Ureter (tissue), 1 donor: ENCODE measurements around the gene FOXE3. TPM values are rescaled to one million over a fixed set of nuclear protein-coding genes. Genes with fewer than 3 reads are reported as not detected.
"Not testable (repeated sequence)": the region's sequence is repeated elsewhere in the genome, so short reads cannot be mapped to it uniquely, and the experiment has no call there.

Source experiments
- DNase-seq: peaks from one replicate; pipeline ENCODE4 v3.0.0-alpha.2; 2020; ENCODE audit warnings: low spot score
- total RNA-seq: library from RNA; stranded (reverse); gene quantifications from one replicate; pipeline ENCODE4 v1.2.4, GENCODE V29; 2023
- donor health status: DM: yes; HTN: yes; CAD: no.

Gene FOXE3
- total RNA-seq, 1 donor from 2014 or later, result not detected

DNA sequence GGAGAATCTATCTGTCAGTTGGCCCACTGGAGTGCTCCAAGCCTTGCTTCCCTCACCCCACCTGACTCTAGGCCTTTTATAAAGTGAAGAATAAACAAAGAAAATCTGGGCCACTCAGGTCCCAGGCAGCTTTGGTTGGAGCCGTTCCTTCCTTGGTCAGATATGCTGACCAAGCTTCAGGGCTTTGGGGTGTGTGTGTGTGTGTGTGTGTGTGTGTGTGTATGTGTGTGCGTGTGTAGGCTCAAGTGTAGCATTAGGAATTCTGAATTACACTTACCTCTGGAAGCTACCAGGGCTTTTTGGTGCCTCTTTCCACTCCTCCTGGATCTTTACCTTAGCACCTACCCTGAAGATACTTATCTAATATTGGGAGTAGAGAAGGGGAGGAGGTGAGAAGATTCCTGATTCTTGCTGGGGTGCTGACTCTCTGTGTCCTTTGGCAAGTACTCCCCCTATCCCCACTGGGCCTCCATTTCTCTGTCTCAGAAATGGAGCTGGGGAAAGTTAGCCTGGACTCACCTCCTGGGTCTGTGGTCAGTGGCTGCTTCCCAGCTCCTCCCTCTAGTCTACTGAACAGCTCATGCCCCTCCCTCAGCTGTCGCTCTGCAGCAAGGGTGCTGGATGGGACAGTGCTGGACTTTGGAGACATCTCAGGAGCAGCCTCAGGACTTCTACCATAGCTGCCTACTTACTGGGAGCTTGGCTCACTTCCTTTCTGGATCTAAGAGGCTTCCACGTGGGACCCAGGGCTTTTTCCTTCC lies 32.6 kb downstream of the FOXE3 start:
- no peak for DNase-seq

DNA sequence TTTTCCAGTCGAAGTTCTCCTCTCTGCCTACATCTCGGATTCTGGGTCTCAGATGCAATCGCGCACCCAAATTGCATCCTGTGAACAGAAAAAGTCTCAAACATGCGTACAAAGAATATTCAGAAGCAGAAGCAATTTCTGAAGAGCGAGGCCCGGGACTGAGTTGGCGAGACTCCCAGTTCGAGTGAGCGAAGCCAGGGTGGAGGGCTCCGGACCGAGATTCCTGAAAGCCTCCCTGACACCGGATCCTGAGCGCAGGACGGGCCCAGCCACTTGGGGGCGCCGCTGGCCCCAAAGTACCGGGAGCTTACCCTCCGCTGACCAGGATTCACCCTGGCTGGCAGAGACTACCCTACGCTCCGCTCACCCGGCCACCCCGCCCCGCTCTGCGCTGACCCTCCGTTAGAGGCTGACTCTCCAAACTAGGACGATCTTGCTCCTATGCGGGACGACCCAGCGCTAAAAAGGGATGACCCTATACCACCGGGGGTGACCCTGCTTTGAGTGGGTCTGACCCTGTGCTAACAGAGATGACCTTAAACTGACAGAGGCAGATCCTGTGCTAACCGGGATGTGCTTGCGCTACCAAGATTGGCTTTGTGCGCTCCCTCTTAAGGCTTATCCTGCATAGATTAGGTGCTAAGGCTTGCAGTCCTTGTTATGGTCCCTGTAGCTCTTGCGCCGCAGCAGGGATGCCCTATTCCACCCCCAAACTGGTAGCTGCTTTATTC lies 33.9 kb downstream of the FOXE3 start:
- DNase-seq, result no peak

DNA sequence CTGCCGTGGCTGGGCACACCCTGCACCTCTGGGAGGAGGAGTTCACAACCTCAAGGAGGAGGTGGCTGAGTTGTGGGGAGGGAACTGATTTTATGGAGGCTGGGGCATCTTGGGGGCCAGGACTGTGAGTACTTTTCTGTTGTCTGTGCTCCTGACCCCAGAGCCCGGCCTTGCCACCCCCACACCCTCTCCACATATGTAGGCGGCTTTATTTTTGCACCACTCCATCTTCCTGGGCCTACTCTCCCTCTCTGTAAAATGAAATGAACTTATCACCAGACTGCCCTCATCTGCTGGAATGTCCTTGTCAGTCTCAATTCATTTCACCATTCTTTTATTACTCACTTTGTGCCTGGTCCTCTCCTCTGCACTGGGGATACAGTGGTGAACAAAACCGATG lies 34.5 kb downstream of the FOXE3 start:
- no peak for DNase-seq

DNA sequence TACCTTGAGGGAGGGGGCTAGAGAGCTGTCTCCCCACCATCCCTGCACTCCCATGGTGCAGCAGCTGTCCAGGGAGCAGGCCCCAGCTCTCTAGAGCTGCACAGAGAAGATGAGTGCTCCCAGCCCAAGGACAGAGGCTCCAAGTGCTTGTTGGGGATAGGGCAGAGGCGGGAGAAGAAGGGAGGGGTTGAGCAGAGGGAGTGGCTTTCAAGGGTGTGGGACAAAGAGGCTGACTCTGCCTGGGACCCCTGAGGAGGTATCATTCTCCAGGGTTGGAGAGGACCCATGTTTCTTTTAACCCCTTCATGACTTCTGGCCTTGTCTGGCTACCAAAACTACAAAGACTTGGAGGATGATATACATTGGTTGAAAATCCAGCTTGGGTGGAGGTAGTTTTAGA lies 36.3 kb downstream of the FOXE3 start:
- no peak for DNase-seq

DNA sequence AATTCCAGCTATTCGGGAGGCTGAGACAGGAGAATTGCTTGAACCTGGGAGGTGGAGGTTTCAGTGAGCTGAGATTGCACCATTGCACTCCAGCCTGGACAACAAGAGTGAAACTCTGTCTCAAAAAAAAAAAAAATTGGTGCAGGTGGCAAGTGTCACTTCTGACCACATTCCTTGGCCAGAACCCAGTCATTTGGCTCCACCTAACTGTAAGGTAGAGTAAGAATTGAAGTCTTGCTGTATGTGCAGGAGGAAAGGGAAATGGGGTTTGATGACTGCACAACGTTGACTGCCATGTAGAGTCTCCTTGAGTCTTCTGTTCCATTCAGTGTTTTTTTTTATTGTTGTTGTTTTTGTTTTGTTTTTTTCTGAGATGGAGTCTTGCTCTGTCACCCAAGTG lies 37.8 kb downstream of the FOXE3 start:
- DNase-seq, result not testable (repeated sequence)

DNA sequence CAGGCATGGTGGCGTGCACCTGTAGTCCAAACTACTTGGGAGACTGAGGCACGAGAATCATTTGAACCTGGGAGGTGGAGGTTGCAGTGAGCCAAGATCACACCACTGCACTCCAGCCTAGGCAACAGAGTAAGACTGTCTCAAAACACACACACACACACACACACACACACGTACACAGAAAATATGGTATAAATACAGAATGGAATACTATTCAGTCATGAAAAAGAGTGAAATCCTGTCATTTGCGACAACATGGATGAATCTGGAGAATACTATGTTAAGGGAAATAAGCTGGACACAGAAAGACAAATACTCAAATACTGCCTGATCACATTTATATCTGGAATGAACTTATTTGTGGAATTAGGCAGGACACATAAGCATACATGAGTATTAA lies 40.2 kb downstream of the FOXE3 start:
- DNase-seq, result no peak

DNA sequence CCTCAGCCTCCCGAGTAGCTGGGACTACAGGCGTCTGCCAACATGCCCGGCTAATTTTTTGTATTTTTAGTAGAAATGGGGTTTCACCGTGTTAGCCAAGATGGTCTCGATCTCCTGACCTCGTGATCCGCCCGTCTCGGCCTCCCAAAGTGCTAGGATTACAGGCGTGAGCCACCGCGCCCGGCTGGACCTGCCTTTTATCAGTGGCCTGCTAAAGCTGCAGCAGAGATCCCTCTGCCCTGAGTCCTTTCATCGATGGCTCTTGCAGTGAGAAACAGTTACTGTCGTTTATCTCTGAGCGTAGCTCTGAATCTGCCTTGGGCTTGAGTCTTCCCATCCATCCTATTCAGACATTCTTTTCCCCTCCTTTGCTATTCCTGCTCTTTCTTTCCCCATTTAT lies 41.5 kb downstream of the FOXE3 start:
- DNase-seq, result not testable (repeated sequence)

DNA sequence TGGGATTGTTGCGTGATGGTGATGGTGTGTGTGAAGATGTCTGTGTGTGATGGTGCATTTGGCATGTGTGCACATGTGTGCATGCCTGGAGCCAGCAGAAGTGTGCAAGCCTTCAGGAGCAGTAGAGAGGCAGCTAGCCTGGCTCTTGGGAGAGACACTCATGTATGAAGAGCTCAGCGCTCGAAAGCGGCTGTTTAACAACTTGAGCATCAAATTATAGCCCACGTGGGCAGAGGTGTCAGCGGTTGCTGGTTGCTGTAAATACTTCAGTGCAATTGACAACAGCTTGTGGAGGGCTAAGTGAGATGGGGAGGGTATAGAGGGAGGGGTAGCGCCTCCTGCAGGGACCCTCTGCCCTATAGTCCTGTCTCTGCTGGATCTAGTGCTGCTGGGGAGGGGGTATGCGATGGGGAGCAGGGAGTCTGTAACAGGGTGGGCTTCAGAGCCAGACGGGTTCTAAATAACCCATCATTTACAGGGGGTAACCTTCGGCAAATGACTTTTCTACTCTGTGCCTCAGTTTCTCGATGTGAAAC lies 43.2 kb downstream of the FOXE3 start:
- no peak for DNase-seq

DNA sequence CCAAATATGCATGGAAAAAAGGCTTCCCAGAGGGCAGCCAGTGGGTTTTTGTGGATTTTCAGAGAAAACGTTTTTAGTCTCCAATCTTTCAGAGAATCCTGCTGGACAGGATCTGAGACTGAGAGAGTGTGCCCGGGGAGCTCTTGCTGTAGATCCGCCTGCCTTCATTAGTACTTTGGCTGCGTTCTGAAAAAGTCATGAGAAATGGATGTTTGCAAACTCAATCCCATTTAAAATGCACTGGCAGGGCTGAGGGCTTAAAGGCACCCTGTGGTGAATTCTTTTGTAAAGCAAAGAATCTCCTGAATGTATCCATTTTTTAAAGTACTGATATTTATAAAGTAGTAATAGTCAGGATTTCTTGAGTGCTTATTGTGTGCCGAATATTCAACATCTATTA lies 44.0 kb downstream of the FOXE3 start:
- DNase-seq, result no peak

DNA sequence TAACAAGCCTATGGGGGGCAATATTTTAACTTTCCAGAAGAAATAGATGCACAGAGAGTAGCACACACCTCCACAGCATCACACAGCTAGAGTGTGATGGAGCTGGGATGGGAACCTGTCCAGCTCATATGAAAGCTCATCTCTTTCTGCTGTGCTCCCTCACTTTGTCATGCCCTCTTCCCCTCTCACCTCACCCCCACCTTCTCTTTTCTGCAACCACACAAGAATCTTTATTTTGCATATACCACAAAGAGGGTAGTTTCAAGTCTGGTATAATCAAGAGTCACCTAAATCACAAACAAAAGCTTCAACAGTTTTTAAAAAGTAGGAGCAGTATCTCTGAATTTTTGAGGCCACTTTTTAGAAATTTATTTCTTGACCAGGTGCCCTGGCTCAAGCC lies 44.4 kb downstream of the FOXE3 start:
- DNase-seq, result no peak

DNA sequence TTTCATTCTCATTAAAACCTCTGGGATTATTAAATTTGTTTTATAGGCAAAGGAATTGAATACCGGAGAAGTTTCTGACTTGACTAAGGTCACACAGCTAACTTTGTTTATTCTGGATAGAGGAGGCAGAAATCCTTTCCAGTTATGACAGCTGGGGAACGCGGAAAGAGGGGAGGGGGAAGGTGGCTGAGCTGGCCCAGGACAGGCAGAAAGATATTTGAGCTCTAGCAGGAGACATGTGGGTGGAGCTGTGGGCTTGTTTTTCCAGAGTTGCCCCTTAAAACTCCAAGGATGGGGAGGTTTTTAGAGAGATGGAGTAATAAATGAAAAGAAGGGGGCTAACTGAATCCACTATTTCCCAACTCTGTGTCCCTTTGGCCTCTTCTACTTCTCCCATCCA lies 49.5 kb downstream of the FOXE3 start:
- DNase-seq, result no peak

Other genes starting within 250 kb of the FOXE3 start
- gene PDZK1IP1, start 226.2 kb upstream of the FOXE3 start, total RNA-seq, result 1.9 TPM
- gene TAL1, start 184.1 kb upstream of the FOXE3 start, total RNA-seq, result 3.2 TPM
- 4.0 TPM for gene STIL, start 102.1 kb upstream of the FOXE3 start, total RNA-seq
- gene CMPK1, start 82.5 kb upstream of the FOXE3 start, total RNA-seq, result 77.5 TPM
- gene FOXD2, start 21.8 kb downstream of the FOXE3 start, total RNA-seq, result 0.34 TPM